DMS53 treated with DMSO at 0.1 percent for 48 hours (cell line): ENCODE results near the gene RNF151.

Source experiments
- DNase-seq: peaks from one replicate; lab custom pipeline; 2025; ENCODE audit not compliant: unreplicated experiment; lab: John Stamatoyannopoulos, UW

The RNF151 gene

DNA sequence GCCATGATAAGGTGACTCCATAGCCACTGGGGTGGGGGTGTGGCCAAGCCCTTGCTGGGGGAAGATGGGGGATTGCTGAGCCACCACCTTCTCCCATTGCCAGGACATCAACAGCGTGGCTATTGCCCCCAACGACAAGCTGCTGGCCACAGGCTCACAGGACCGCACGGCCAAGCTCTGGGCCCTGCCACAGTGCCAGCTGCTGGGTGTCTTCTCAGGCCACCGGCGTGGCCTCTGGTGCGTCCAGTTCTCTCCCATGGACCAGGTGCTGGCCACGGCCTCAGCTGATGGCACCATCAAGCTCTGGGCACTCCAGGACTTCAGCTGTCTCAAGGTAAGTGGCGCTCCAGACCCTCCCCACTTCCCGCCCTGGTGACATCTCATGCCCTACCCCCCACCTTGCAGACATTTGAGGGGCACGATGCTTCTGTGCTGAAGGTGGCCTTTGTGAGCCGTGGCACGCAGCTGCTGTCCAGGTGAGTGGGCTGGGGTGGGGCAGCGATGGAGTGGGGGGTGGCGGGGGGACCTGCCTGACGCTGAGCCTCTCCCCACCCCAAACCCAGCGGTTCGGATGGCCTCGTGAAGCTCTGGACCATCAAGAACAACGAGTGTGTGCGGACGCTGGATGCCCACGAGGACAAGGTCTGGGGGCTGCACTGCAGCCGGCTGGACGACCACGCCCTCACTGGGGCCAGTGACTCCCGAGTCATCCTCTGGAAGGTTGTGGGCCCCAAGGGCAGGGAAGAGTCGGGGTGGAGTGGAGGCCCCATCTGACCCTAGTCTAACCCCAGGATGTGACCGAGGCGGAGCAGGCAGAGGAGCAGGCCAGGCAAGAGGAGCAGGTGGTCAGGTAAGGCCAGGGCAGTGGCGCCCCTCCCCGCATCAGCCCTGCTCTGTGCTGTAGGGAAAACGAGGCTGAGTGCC is 10.6 kb downstream of the RNF151 start:
- DNase-seq: no peak

DNA sequence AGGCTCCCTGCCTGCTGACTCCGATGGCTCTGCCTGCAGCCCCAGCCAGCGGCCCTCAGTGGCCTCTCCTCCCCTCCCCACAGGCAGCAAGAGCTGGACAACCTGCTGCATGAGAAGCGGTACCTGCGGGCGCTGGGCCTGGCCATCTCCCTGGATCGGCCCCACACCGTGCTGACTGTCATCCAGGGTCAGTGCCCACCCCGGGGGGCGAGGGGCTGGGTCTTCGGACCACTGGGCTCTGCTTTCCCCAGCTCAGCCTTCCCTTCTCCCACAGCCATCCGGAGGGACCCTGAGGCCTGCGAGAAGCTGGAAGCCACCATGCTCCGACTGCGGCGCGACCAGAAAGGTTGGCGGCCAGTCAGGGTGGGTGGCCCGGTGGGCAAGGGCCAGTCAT is 11.2 kb downstream of the RNF151 start:
- DNase-seq: no peak

DNA sequence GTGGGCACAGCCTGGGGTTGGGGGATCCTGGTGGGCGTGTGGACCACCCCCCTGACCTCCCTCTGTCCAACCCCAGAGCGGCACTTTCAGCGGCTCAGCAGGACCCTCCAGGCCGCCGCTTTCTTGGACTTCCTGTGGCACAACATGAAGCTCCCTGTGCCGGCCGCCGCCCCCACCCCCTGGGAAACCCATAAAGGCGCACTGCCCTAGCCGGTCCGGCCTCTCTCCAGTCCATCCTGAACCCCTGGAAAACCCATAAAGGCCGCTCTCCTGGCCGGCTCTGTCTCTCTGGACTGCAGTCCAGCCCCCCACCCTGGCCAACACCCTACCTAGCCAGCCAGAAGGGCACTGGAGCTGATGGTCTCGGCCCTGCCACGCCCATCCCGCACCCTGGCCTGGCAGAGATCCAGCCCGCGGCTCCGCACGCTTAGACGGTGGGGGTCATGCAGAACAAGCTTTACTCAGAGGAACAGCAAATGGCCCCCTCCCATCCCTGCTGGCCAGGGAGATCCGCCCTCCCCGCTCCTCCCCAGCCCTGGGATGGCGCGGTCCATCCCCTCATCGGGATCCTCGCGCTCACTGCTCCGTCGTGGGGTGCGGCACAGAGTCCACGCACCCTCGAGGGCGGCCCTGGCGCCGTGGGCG is 11.9 kb downstream of the RNF151 start:
- DNase-seq: no peak

DNA sequence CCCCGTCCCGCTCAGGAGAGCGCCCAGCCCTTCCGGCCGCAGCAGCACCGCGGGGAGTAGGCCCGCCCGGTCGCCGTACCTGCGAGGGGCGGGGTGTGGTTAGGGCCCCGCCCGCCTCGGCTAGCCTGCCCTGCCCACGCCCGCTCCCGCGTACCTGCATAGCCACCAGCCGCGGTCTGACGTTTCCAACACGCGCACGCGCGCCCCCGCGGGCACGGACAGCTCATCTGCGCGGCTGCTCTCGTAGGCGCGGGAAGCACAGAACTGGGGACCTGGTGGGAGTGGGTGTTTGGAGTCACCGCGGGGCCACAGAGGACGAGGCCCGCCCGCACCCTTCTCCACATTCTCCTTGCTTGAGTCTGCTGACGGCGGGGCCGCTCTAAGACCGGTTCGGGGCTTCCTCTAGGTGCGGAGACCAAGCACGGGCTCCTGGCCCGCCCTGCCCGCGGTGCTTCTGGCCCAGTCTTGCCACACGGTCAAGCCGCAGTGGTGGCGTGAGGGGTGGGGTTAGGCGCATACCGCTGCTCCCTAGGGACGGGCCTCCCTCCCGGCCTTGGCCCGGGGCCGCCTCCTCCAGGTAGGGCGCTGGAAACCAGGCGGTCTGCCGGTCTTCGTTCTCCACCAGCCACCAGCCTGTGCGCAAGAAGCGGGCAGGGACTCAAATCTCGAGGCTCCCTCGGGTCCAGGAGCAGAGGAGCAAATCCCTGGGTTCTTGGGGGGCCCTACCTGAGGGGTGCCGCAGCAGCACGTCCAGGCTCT is 12.8 kb downstream of the RNF151 start:
- DNase-seq: peak; percentile 66

DNA sequence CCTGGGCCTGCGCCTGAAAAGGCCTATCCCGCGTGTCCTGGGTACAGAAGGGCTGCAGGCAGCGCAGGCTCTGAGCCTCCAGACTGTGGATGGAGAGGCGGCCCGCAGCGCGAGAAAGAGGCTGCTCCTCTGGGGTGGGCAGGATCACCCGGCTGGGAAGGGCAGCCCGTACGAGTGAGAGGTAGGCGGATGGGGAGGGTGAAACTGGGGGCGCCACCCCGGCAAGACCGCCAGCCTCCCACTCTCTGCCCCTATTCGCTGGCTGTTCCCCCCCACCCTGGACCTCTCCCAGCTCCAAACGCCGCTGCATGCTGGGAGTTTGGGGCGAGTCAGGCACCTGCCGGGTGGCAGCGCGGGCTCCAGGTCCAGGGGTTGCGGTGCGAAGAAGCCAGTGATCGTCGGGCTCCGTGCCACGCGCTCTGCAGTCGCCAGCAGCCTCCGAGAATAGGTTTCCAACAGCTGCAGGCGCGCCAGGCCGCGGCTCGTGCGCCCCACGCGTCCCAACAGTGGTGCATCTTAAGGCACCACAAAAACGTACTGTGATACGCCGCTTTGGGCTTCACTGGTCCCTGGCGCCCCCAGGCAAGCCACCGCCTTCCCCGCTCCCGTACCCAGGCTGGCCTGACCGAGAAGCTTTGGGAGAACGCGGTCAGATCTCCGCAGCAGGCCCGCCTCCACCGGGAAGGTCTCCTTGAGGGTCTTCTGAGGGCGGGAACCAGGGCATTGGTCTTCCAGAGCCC is 13.5 kb downstream of the RNF151 start:
- no peak for DNase-seq

DNA sequence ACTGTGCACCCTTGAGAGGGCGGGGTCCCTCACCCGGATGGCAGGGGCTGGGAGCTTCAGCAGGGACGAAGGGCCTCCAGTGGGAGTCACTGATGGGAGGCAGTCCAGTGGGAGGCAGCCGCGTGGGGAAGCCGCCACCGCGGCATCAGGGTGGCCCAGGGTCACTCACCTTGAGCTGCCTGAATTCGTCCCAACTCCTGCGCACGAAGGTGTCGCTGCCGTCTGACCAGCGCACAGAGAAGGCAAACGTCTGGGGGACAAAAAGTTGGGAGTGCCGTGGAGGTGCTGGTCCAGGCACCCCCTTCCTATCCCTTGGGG is 14.1 kb downstream of the RNF151 start:
- no peak for DNase-seq

DNA sequence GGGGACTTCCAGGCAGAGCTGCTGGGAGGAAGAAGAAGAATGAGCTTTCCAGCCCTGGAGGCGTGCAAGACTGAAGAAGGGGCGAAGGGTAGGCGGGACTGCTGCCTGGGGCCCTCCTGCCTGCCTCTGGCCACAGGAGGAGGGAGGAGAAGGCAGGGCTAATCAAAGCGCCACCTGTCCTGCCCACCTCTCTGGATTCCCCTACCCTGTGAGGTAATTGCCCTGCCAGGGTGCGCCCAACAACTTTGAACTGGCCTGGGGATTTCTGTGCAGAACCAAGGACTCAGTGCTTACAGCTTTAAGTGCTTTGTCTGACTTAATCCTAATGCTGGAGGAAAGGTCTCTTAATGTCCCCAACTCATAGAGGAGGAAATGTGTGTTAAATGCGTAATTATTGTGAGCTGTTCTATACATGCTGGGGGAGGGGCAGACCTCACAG is 14.8 kb downstream of the RNF151 start, which contains the start of gene NOXO1:
Gene NOXO1, minus strand, starts transcription at position 72 of the 439 bp plus-strand sequence. CDS start 290 bp downstream, outside the sequence.
- DNase-seq: no peak

DNA sequence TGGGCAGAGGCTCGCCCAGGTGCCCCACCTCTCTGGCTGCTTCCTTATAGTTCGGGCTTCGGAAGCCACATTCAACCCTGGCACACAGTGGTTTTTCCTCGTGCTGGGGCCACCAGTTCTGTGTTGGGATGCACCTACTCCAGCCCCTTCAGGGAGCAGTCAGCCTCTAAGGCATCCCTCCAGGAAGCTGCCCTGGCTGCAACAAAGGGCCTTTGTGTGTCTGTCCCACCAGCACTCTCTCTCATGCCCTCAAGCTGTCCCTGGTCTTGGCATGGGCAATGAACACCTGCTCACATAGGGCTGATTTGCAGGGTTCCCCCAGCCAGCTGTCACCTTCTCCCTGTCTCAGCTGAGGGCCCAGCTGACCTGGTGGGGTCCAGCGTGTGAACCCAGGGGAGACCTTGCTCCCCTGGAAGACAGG is 15.4 kb downstream of the RNF151 start:
- DNase-seq: no peak

DNA sequence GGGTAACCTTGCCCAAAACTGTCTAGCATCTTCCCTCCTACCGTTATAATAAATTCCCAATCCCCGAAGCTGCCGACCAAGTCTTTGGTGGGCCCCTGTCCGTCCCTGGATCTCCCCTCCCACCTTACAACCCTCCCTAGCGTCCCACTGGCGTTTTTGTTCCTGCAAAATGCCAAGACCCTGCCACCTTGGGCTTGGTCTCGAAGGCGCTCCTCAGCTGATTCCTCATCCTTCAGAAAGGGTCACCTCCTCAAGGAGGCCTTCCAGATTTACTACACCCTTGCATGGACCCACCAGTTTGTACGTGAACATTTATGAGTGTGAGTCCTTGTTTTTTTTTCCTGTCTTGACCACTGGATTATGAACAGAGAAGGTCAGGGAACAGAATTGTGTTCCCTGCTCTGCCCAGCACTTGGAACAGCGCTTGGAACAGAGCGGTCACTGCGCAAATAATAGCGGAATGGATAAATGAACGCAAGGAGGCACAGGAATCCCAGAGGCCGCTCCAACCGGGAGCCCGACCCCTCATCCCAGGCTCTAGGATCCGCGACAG is 16.4 kb downstream of the RNF151 start:
- DNase-seq: no peak

DNA sequence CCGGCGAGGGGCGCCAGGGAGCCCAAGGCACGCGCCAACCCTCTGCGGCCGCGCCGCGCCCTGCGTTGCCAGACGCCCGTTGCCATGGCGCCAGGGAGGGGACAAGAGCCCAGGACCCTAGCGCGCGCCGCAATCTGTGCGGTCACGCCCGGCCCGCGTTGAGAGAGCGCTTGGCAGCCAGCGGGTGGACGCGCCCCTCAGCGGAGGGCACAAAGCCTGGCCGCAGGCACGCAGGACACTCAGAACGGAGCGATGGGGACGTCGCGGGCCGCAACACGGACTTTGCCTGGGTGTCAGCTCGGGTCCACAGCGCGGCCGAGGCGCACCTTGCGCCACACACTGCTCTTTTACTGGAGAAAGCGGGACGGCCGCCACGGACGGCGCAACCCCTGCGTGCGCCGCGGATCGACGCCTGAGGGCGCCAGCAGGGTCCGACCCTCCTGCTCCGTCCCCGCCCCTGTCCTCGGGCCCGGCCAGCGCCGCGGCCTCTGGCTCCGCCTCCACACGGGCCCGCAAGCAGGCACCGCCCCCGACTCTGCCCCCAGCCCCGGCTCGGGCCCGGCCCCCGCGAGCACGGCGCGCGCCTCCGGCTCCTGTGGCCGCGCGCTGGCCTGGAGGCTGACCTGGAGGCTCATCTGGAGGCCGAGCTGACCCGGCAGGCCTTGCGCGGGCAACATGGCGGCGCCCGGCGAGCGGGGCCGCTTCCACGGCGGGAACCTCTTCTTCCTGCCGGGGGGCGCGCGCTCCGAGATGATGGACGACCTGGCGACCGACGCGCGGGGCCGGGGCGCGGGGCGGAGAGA is 17.1 kb downstream of the RNF151 start, which contains the start of gene GFER:
Gene GFER, plus strand, starts transcription at position 650 of the 803 bp plus-strand sequence. Its CDS starts 26 bp downstream, at position 676.
- peak; percentile 70 for DNase-seq

DNA sequence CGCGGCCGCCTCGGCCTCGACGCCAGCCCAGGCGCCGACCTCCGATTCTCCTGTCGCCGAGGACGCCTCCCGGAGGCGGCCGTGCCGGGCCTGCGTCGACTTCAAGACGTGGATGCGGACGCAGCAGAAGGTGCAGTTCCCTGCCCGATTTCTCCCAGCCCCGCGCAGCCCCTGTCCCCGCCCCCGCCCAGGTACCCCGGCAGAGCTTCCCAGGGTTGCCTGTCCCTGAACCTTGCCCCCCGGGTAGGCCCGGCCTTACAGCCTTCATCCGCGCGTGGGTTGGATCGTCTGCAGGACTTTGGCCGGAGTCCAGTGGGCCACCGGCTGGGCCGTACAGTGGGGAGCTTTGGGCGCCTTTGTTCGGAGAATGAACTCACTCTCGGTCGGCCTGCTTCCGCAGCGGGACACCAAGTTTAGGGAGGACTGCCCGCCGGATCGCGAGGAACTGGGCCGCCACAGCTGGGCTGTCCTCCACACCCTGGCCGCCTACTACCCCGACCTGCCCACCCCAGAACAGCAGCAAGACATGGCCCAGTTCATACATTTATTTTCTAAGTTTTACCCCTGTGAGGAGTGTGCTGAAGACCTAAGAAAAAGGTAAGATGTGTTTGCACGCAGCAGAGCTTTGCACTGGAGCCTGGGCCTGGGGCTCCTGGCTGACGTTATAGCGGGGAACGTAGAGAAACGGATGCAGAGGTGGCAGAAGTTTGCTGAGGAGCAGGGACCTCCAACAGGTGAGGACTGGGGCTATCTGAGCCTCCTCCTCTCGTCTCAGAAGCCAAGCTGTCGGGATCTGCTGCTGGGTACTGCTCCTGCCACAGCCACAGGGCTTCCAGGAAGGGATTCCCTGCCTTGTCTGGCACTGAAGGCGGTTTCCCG is 17.9 kb downstream of the RNF151 start:
- DNase-seq: no peak

DNA sequence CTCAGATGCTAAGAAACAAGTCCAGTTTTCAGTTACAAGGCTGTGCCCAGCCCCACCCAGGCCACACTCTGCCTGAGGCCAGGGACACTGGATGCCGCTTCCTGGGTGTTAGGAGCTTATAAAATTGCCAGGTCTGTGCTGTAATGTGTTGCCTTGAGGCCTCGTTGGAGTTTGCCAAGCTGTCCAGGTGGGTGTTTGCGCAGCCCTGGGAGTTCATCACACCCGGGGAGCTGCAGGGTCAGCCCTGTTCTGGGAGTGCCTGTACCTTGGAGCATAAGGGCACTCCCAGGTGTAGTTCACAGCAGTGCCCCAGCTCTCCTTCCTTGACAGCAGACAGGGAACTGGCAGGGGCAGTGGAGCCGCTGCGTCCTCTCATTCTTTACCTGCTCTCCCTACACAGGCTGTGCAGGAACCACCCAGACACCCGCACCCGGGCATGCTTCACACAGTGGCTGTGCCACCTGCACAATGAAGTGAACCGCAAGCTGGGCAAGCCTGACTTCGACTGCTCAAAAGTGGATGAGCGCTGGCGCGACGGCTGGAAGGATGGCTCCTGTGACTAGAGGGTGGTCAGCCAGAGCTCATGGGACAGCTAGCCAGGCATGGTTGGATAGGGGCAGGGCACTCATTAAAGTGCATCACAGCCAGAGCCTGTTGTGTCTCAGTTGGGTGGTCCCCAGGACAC is 19.0 kb downstream of the RNF151 start:
- no peak for DNase-seq

DNA sequence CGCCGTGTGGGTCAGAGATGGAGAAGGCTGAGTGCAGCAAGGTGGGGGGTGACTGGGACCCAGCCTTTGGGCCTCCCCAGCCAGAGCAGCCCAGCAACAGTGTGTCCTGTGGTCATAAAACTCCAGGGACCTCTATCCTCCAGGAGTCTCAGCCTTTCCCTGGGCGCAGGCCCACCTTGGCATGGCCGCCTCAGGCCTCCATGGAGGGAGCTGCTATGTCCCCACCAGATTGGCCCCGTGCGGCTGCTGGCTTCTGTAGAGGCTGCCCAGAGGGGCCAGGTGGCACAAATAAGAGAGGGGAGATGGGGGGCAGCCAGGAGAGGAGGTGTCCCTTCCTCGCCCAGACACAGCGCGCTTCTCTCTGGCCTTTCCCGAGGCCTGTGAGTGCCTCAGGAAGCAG is 20.5 kb downstream of the RNF151 start:
- DNase-seq: no peak

DNA sequence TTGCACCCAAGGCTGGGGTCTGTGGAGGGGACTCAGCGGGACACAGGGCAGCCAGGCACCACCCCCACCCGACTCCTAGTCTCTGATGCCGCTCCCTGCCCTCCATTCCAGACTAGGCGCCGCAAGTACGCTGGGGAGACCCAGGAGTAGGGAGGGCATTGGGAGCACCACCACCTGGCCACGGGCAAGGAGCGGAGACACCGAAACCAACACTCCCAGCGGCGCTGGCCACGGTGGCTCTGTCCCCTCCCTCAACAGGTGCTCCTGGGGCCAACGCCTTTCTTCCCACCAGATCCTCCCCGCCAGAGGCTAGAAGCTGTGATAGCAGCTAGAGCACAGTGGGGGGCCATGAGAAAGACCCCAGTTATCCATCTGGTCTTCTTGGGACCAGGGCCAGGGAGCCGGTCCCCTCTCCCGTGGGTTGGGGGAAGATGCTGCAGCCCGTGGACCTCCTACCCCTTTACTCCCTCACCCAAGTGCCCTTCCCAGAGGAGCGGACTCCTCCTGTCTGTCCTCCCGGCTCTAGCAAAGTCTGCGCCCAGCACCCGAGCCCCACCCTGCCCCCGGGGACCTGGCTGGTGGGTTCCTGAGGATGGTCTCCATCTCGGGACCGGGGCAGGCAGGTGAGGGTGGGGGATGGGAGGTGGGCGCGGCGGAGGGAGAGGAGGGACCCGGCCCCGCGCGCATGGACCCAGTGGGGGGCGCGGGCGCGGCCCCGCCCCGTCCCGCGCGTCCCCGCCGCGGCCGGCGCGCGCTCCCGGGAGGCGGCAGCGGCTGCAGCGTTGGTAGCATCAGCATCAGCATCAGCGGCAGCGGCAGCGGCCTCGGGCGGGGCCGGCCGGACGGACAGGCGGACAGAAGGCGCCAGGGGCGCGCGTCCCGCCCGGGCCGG is 22.8 kb downstream of the RNF151 start, which contains the start of gene SYNGR3:
Gene SYNGR3, plus strand, starts transcription at position 762 of the 892 bp plus-strand sequence. CDS start 133 bp downstream, outside the sequence.
- peak; percentile 46 for DNase-seq

DNA sequence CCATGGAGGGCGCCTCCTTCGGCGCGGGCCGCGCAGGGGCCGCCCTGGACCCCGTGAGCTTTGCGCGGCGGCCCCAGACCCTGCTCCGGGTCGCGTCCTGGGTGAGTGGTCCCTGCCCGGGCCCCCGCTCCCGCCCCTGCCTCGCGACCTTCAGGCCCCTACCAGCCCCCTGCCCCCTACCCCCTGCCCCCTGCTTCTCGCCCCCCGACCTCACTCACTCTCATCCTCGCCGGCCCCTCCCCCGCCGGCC is 23.4 kb downstream of the RNF151 start:
- no peak for DNase-seq

DNA sequence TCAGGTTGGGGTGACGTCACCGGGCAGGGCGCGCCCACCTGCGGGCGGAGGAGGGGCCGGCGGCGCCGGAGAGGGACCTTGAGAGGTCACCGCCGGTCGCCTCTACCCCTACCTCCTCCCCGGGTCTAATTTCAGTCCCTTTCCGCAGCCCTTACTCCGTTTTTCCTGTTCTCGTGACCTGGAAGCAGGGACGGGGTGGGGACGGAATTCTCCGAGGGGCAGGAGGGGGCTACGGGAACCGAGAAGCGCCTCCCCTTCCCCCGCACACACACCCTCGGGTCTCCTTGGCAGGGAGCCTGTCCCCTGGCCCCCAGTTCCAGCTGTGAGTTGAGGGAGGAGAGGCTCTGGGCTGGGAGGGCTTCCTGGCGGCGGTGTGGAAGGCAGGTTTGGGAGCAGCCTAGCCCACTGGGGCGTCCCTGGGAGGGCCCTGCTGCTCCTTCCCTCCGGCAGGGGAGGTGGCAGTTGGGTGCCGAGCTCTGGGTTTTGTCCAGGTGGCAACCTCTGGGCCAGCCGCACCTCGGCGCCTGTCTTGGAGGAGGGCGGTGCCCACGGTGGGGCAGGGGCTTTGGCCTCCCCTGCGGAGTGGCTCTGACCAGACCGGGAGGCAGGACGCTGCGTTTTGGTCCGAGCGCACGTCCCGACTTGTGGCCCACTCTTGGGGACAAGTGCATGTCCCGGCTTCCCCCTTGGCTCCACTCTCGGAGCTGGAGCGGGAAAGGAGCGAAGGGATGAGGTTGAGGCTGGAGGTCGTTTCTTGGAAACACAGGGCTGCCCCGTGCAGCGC is 23.9 kb downstream of the RNF151 start:
- DNase-seq: peak; percentile 10
